Fibroblast of lung (primary cell): ENCODE measurements around the gene XAB2. TPM values are rescaled to one million over a fixed set of nuclear protein-coding genes. Genes with fewer than 3 reads are reported as not detected.

Source experiments
- DNase-seq, 2 donors: peaks; one replicate each; pipeline versions ENCODE4 v3.0.0 to v3.0.0-alpha.2; 2010; ENCODE audit warnings: low read depth in 2 of 2
- H2AFZ ChIP-seq: 2 replicates; pipeline ENCODE4 v1.5.1; 2012; ENCODE audit warnings: low read length, control low read depth, inconsistent platforms
- H3K27ac ChIP-seq: 2 replicates; pipeline ENCODE4 v1.5.1; 2011; ENCODE audit warnings: low read length, control low read depth; ENCODE audit not compliant: insufficient read depth
- H3K27me3 ChIP-seq: 2 replicates; pipeline ENCODE4 v1.5.1; 2011; ENCODE audit warnings: mild to moderate bottlenecking, low read length; ENCODE audit not compliant: control insufficient read depth, insufficient read depth
- H3K36me3 ChIP-seq: 2 replicates; pipeline ENCODE4 v1.5.1; 2011; ENCODE audit warnings: low read length; ENCODE audit not compliant: control insufficient read depth, insufficient read depth
- H3K4me1 ChIP-seq: 2 replicates; pipeline ENCODE4 v1.5.1; 2011; ENCODE audit warnings: low read length; ENCODE audit not compliant: control insufficient read depth, insufficient read depth; ENCODE audit errors: extremely low read depth
- H3K4me2 ChIP-seq: 2 replicates; pipeline ENCODE4 v1.5.1; 2011; ENCODE audit warnings: low read length, control low read depth; ENCODE audit not compliant: insufficient read depth; ENCODE audit errors: extremely low read depth
- H3K4me3 ChIP-seq, 4 experiments: fragments of 200-600 bp in 1 of 4; sonication (generic) in 1 of 4; replicated peaks in 1 of 4; 2 replicates each; pipeline ENCODE4 v1.5.1; 2011 to 2016; ENCODE audit warnings: low read length in 4 of 4, low read depth in 3 of 4, mild to moderate bottlenecking in 3 of 4, control low read depth in 2 of 4, inconsistent platforms in 1 of 4, mixed read lengths in 1 of 4; ENCODE audit not compliant: insufficient read depth in 1 of 4; ENCODE audit errors: control extremely low read depth in 1 of 4
- H3K79me2 ChIP-seq: 2 replicates; pipeline ENCODE4 v1.5.1; 2012; ENCODE audit warnings: mild to moderate bottlenecking, low read length, inconsistent platforms; ENCODE audit not compliant: control insufficient read depth, insufficient read depth
- H3K9ac ChIP-seq: 2 replicates; pipeline ENCODE4 v1.5.1; 2011; ENCODE audit warnings: mild to moderate bottlenecking, low read length, control low read depth; ENCODE audit not compliant: insufficient read depth
- H3K9me3 ChIP-seq: 2 replicates; pipeline ENCODE4 v1.5.1; 2012; ENCODE audit warnings: low read depth, low read length; ENCODE audit not compliant: control insufficient read depth, insufficient read depth
- H4K20me1 ChIP-seq: 2 replicates; pipeline ENCODE4 v1.5.1; 2011; ENCODE audit warnings: low read length; ENCODE audit not compliant: control insufficient read depth, insufficient read depth; ENCODE audit errors: extremely low read depth
- CTCF ChIP-seq, 2 donors: IDR thresholded peaks in 1 of 2; conservative IDR thresholded peaks in 1 of 2; 1 replicate in 1 of 2; 2 replicates in 1 of 2; pipeline ENCODE4 v1.5.1; 2011 to 2012; ENCODE audit warnings: low read length in 2 of 2, control low read depth in 1 of 2, inconsistent platforms in 1 of 2, low read depth in 1 of 2, mild to moderate bottlenecking in 1 of 2
- EZH2 ChIP-seq: IDR thresholded peaks from 2 replicates; pipeline ENCODE4 v1.5.1; 2012; ENCODE audit warnings: low read length, control low read depth, mild to moderate bottlenecking; ENCODE audit errors: missing control alignments
- polyA plus RNA-seq, 2 donors: library from polyadenylated mRNA; depleted of rRNA in 1 of 2; stranded (reverse) in 1 of 2; unstranded in 1 of 2; fragments of >200 nt; gene quantifications; 2 replicates each; pipeline ENCODE4 v1.2.1, GENCODE V29; 2011 to 2012; ENCODE audit warnings: missing spikeins in 1 of 2
- total RNA-seq: library from RNA; depleted of rRNA; stranded (reverse); fragments of >200 nt; gene quantifications from 2 replicates; pipeline ENCODE4 v1.2.1, GENCODE V29; 2014

XAB2 gene
- total and polyA plus RNA-seq, 2 donors (not counting 1 experiment from before 2014, with no cell fraction given) = 12.5 to 28.2 TPM

- H3K9ac ChIP-seq = no peak overlapping the region
- no peak overlapping the region for H3K4me2 ChIP-seq
- H3K36me3 ChIP-seq = no peaks in the 10 kb centered on the region
- TF ChIP-seq CTCF (conservative IDR thresholded peaks at IDR 0.05 in 1 of 2, IDR thresholded peaks at IDR 0.05 in 1 of 2; ENCODE audit: low read depth in 1 of 2, low read length in 2 of 2) (no peak), EZH2 (no peak)
- H3K4me3 ChIP-seq = no peak overlapping the region
- H3K79me2 ChIP-seq = no peaks in the 10 kb centered on the region
- no peaks in the 10 kb centered on the region for H3K4me1 ChIP-seq
- H3K9me3 ChIP-seq = no peaks in the 10 kb centered on the region
- no peak overlapping the region for H3K27ac ChIP-seq
- DNase-seq = no peak
- no peaks in the 10 kb centered on the region for H3K27me3 ChIP-seq
- H2AFZ ChIP-seq = no peak overlapping the region
- no peaks in the 10 kb centered on the region for H4K20me1 ChIP-seq
Observed at GRCh38 chr19:7610491-7611240, 18.7 kb downstream of the XAB2 start.

- H3K27ac ChIP-seq = no peak overlapping the region
- H3K9ac ChIP-seq = no peak overlapping the region
- H3K4me3 ChIP-seq = no peak overlapping the region
- H3K9me3 ChIP-seq = no peaks in the 10 kb centered on the region
- H3K4me1 ChIP-seq = no peaks in the 10 kb centered on the region
- H3K36me3 ChIP-seq = no peaks in the 10 kb centered on the region
- no peaks in the 10 kb centered on the region for H3K27me3 ChIP-seq
- DNase-seq = no peak
- TF ChIP-seq CTCF (conservative IDR thresholded peaks at IDR 0.05 in 1 of 2, IDR thresholded peaks at IDR 0.05 in 1 of 2; ENCODE audit: low read depth in 1 of 2, low read length in 2 of 2) (no peak), EZH2 (no peak)
- no peaks in the 10 kb centered on the region for H4K20me1 ChIP-seq
- no peak overlapping the region for H2AFZ ChIP-seq
- H3K4me2 ChIP-seq = no peak overlapping the region
- H3K79me2 ChIP-seq = no peaks in the 10 kb centered on the region
Observed at GRCh38 chr19:7607874-7608560, 21.3 kb downstream of the XAB2 start.

- no peak overlapping the region for H3K27ac ChIP-seq
- H3K9me3 ChIP-seq = no peaks in the 10 kb centered on the region
- H3K4me3 ChIP-seq = no peak overlapping the region
- H2AFZ ChIP-seq = no peak overlapping the region
- no peak for DNase-seq
- no peaks in the 10 kb centered on the region for H4K20me1 ChIP-seq
- TF ChIP-seq CTCF (conservative IDR thresholded peaks at IDR 0.05 in 1 of 2, IDR thresholded peaks at IDR 0.05 in 1 of 2; ENCODE audit: low read depth in 1 of 2, low read length in 2 of 2) (no peak), EZH2 (no peak)
- no peak overlapping the region for H3K9ac ChIP-seq
- no peaks in the 10 kb centered on the region for H3K36me3 ChIP-seq
- no peaks in the 10 kb centered on the region for H3K79me2 ChIP-seq
- H3K4me1 ChIP-seq = no peaks in the 10 kb centered on the region
- no peaks in the 10 kb centered on the region for H3K27me3 ChIP-seq
- H3K4me2 ChIP-seq = no peak overlapping the region
Observed at GRCh38 chr19:7607212-7607873, 22.0 kb downstream of the XAB2 start.
